A549 treated with Mapracorat at 1 μM for 4 hours (cell line): ENCODE data around the gene CCDC157. TPM values are rescaled to one million over a fixed set of nuclear protein-coding genes. Genes with fewer than 3 reads are reported as not detected.

ENCODE experiments used
- total RNA-seq: library from RNA; stranded (reverse); fragments of 200-300 nt; extraction: Qiagen RNA extraction; gene quantifications from 5 replicates; pipeline ENCODE4 v1.2.3, GENCODE V29; 2022

The CCDC157 gene
- 2.4 to 3.4 TPM (median 3.2 TPM) in 5 replicates for total RNA-seq

DNA sequence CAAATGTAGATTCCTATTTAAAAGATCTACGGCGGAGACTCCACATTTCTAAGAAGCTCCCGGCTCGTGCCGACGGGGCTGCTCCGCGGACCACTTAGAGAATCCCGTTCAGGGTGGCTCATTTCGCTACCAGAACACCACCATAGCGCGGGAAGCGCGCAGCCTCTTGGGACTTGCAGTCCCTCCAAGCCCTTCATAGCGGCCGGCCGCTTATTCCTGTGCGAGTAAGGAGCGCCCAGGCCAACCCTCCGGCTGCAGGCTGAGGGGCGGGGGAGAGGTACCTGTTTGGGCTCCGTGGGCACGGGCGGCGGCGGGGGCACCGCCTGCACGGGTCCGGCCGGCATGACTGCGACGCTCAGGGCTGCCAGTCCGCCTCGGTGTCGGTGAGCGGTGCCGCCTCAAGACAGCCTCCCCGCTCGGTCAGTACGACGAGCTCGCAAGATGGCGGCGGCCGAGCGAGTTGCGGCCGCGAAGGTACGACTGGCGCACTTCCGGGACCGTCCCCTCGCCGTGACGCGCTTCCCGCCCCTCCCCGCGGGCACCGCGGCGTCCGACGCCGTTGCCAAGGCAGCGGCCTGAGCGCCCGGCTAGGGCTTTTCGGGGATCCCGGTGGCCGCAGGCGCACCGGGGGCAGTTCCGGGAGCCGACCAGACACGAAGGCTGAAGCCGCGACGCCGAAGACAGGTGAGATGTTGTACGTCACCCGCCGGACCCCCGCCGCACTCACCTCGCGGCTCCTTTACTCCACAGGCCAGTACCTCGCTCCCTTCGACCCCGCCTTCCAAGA lies at the start of gene CCDC157, which contains the start of gene SF3A1:
Gene CCDC157 (plus strand): TSS at position 559 of the 787 bp plus-strand sequence. CDS start 8,994 bp downstream, outside the sequence.
Gene SF3A1 (minus strand): TSS at position 446 of the 787 bp plus-strand sequence. CDS start 102 bp downstream, at position 344.

DNA sequence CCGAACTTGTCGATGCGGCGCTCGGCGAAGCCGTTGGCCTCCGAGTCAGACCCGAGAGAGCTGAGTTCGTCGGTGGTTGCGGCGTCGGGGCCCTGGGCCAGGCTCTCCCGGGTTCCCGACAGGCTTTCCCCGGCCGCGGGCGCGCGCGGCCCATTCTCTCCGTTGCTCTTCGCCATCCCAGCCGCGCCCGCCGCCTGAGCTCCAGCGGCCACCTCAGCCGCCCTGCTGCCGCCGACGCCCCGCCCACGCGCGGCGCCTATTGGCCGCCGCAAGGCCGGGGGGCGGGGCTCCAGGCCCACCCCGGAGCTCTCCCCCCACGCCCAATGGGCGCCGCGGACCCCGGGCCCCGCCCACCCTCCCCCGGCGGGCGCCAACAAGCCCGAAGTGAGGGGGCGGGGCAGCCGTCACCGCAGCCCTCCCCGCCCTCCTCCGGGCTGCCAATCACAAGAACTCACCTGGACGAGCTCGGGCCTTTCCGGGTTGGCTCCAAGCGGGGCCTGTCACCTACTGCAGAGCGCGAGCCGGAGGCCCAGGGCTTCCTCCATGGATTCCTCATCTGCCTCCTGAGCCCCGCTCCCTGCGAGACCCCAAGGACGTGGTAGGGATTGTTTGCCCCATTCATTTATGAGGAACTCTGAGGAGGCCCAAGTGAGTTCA lies 30.0 kb upstream of the CCDC157 start, which contains the start of gene TBC1D10A:
Gene TBC1D10A (minus strand): TSS at position 236 of the 657 bp plus-strand sequence. CDS start 60 bp downstream, at position 176.

DNA sequence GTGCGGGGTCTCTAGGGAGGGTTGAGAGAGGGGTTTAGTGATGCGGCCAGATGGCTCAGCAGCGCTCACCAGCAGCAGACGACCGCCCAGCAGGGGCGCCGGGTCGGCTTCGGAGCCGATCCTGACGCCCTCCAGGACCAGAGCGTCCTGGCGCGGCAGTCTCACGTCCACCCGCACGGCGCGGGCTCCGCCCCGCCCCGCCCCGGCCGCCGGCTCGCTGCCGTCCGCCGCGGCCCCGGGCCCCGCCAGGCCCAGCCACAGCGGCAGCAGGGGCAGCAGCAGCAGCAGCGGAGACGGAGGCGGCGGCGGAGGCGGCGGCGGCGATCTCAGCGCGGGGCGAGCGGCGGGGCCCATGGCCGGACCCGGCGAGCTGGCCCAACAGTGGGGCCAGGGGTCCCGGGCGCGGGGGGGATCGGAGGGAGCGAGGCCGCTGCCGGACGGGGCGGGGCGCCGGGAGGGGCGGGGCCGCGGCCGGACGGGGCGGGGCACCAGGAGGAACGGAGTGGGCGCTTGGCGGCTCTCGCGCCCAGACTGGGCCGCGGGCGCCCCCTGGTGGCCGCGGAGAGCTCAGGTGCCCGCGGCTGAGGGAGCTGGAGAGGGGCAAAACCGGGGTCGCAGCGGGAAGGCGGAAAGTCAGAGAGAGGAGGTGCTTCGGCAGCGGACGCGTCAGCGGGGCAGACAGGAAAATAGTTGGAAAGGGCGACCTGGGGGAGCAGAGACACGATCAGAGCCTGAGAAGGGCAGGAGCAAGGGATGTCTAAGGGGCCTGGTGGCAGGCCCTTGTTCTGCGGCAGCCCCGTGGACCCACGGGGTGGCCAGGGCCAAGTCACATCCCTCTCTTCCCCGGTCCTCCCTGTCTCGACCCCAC lies 30.4 kb downstream of the CCDC157 start, which contains the start of gene RNF215:
Gene RNF215 (minus strand): TSS at position 452 of the 868 bp plus-strand sequence. CDS start 98 bp downstream, at position 354.

DNA sequence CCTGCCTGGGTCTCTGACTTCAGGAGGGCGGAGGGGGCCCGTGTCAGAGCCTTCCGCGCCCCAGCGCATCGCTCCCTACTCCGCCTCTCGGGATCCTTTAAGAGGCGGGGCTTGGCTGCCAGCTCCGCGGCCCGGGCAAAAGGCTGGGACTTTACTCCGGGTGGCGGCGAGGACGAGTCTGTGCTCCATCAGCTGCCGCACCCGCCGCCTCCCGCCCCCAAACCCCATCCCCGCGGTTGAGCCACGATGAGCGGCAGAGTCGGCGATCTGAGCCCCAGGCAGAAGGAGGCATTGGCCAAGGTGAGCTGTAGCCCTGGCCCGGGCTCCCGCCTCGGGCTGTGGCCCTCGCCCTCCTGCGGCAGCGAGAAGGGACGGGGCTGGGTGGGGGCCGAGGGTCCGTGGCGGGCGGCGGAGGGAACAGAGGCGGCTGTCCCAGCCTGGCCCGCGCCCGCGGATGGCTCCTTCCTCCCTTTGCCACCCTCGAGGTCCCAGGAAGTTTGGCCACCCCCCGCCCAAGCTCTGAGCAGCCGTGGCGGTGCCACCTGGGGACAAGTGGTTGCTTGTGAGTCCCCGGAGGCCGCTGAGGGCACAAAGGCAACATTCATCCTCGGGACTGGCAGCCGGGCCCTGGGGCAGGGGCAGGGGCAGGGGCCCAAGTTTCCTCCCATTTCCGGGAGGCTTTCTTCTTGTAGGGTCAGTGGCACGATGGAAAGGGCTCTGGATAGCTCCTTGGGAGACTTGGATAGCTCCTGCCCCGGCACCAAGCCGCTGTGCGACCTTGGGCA lies 40.3 kb downstream of the CCDC157 start, which contains the start of gene SEC14L2:
Gene SEC14L2 (plus strand): TSS at position 148 of the 785 bp plus-strand sequence. CDS start 99 bp downstream, at position 247.

DNA sequence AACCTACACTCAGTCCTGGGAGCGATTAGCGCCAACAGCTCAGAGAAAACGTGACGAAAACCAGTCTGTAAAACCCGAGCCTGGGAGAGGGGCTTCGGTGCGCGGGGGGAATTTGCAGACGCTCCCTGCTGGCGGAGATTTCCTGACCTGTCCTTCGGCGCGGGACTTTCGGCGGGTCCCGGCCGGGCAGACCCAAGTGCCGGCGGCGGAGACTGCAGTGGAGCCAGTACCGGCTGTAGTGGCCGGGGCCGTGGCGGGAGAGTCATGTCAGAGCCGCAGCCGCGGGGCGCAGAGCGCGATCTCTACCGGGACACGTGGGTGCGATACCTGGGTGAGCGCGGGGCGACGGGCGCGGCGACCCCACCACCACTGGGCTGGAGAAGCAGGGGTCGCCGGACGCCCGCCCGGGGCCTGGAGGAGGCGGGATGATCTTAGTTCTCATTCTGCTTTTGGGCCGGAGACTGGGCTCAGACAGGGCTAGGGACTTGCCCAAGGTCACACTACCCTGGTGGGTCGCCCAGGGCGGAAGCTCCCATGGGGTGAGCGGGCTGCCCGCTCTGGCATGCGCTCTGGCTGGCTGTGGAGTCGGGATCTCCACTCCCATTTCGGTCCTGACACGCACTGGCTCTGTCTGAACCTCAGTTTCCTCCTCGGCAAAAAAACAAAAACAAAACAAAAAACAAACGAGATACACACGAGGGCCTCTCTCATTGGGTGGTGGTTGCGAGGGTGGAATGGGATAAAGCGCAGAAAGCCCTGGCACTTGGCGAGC lies 69.0 kb downstream of the CCDC157 start, which contains the start of gene MTFP1:
Gene MTFP1 (plus strand): TSS at position 153 of the 772 bp plus-strand sequence. CDS start 112 bp downstream, at position 265.

Other genes starting within 250 kb of the CCDC157 start
- gene LIF, start 110.2 kb upstream of the CCDC157 start, total RNA-seq = 20.1 to 35.3 TPM (median 30.0 TPM) in 5 replicates
- gene OSM, start 90.2 kb upstream of the CCDC157 start, total RNA-seq = 0.12 TPM in 1 of 5 replicates, not detected in the others
- gene CASTOR1, start 67.5 kb upstream of the CCDC157 start, total RNA-seq = 3.4 to 7.0 TPM (median 6.0 TPM) in 5 replicates
- 8.2 to 9.8 TPM (median 9.4 TPM) in 5 replicates for gene TBC1D10A, start 30.1 kb upstream of the CCDC157 start, total RNA-seq
- 45.5 to 66.8 TPM (median 65.0 TPM) in 5 replicates for gene SF3A1, start 113 bp upstream of the CCDC157 start, total RNA-seq
- gene RNF215, start 30.4 kb downstream of the CCDC157 start, total RNA-seq = 16.0 to 23.8 TPM (median 21.7 TPM) in 5 replicates
- 48.2 to 79.6 TPM (median 70.6 TPM) in 5 replicates for gene SEC14L2, start 40.0 kb downstream of the CCDC157 start, total RNA-seq
- 59.6 to 71.2 TPM (median 69.2 TPM) in 5 replicates for gene MTFP1, start 68.8 kb downstream of the CCDC157 start, total RNA-seq
- gene SEC14L3, start 115.0 kb downstream of the CCDC157 start, total RNA-seq = not detected in 5 replicates
- gene SEC14L4, start 148.7 kb downstream of the CCDC157 start, total RNA-seq = 4.6 to 6.3 TPM (median 5.8 TPM) in 5 replicates
- not detected in 5 replicates for gene SEC14L6, start 189.7 kb downstream of the CCDC157 start, total RNA-seq
- 7.0 to 11.7 TPM (median 11.1 TPM) in 5 replicates for gene GAL3ST1, start 217.7 kb downstream of the CCDC157 start, total RNA-seq
- gene PES1, start 234.9 kb downstream of the CCDC157 start, total RNA-seq = 101 to 120 TPM (median 108 TPM) in 5 replicates